Liver (tissue), 9 donors: ENCODE measurements around the gene GNG11. TPM values are rescaled to one million over a fixed set of nuclear protein-coding genes. Genes with fewer than 3 reads are reported as not detected.

ENCODE experiments used
- DNase-seq: peaks from one replicate; pipeline ENCODE4 v3.0.0-alpha.2; 2017; ENCODE audit warnings: low spot score
- H3K27ac ChIP-seq, 2 donors: one replicate each; pipeline ENCODE4 v1.7.0; 2013; ENCODE audit warnings: inconsistent platforms in 2 of 2, low read length in 2 of 2, control low read depth in 1 of 2, low read depth in 1 of 2, mild to moderate bottlenecking in 1 of 2
- H3K27me3 ChIP-seq, 4 donors: one replicate each; pipeline versions ENCODE4 v1.6.1 to v1.7.0; 2013; ENCODE audit warnings: low read length in 3 of 4, inconsistent platforms in 1 of 4, mild to moderate bottlenecking in 1 of 4, moderate library complexity in 1 of 4; ENCODE audit not compliant: control insufficient read depth in 4 of 4, insufficient read depth in 4 of 4
- H3K36me3 ChIP-seq, 4 donors: one replicate each; pipeline versions ENCODE4 v1.6.1 to v1.7.0; 2013; ENCODE audit warnings: low read length in 3 of 4, mild to moderate bottlenecking in 3 of 4, low read depth in 1 of 4, moderate library complexity in 1 of 4; ENCODE audit not compliant: control insufficient read depth in 4 of 4, insufficient read depth in 3 of 4
- H3K4me1 ChIP-seq, 4 donors: one replicate each; pipeline versions ENCODE4 v1.6.1 to v1.7.0; 2013; ENCODE audit warnings: low read length in 3 of 4, mild to moderate bottlenecking in 3 of 4, moderate library complexity in 1 of 4; ENCODE audit not compliant: control insufficient read depth in 4 of 4, insufficient read depth in 4 of 4
- H3K4me3 ChIP-seq, 3 donors: one replicate each; pipeline versions ENCODE4 v1.6.1 to v1.7.0; 2013; ENCODE audit warnings: low read length in 3 of 3, control low read depth in 1 of 3, low read depth in 1 of 3, mild to moderate bottlenecking in 1 of 3
- H3K9ac ChIP-seq, 2 donors: one replicate each; pipeline ENCODE4 v1.7.0; 2013; ENCODE audit warnings: low read length in 2 of 2, mild to moderate bottlenecking in 2 of 2, moderate library complexity in 2 of 2, control low read depth in 1 of 2, low read depth in 1 of 2
- H3K9me3 ChIP-seq, 4 donors: one replicate each; pipeline versions ENCODE4 v1.6.1 to v1.7.0; 2013; ENCODE audit warnings: low read length in 3 of 4; ENCODE audit not compliant: control insufficient read depth in 4 of 4
- ATF3 ChIP-seq: IDR thresholded peaks from 2 replicates; pipeline ENCODE4 v1.6.1; 2016; ENCODE audit warnings: antibody characterized with exemption
- CTCF ChIP-seq: fragments of 150-350 bp; IDR thresholded peaks from 2 replicates; pipeline ENCODE4 v1.5.1; 2017; ENCODE audit warnings: improper control_type of control experiment, low read depth, low read length; ENCODE audit not compliant: missing input control
- EGR1 ChIP-seq, 2 donors: IDR thresholded peaks; 2 replicates each; pipeline ENCODE4 v1.6.1; 2016 to 2018; ENCODE audit warnings: antibody characterized with exemption in 2 of 2, low read depth in 2 of 2
- FOXA2 ChIP-seq: IDR thresholded peaks from 2 replicates; pipeline ENCODE4 v1.6.1; 2016; ENCODE audit warnings: antibody characterized with exemption
- GABPA ChIP-seq, 2 donors: IDR thresholded peaks in 1 of 2; conservative IDR thresholded peaks in 1 of 2; 2 replicates each; pipeline ENCODE4 v1.6.1; 2016; ENCODE audit warnings: antibody characterized with exemption in 2 of 2, mild to moderate bottlenecking in 1 of 2, moderate library complexity in 1 of 2
- HNF4A ChIP-seq, 2 donors: conservative IDR thresholded peaks; 2 replicates each; pipeline ENCODE4 v1.6.1; 2016; ENCODE audit warnings: antibody characterized with exemption in 2 of 2, mild to moderate bottlenecking in 2 of 2
- HNF4G ChIP-seq: IDR thresholded peaks from 2 replicates; pipeline ENCODE4 v1.6.1; 2016; ENCODE audit warnings: antibody characterized with exemption
- JUND ChIP-seq, 2 donors: IDR thresholded peaks; 2 replicates each; pipeline ENCODE4 v1.6.1; 2016; ENCODE audit warnings: antibody characterized with exemption in 2 of 2
- MAX ChIP-seq: IDR thresholded peaks from 2 replicates; pipeline ENCODE4 v1.6.1; 2016; ENCODE audit warnings: antibody characterized with exemption
- NR2F2 ChIP-seq: IDR thresholded peaks from 2 replicates; pipeline ENCODE4 v1.6.1; 2016; ENCODE audit warnings: antibody characterized with exemption
- REST ChIP-seq: IDR thresholded peaks from 2 replicates; pipeline ENCODE4 v1.6.1; 2016; ENCODE audit warnings: antibody characterized with exemption, mild to moderate bottlenecking
- RXRA ChIP-seq, 2 donors: IDR thresholded peaks; 2 replicates each; pipeline ENCODE4 v1.6.1; 2017 to 2018; ENCODE audit warnings: antibody characterized with exemption in 2 of 2, mild to moderate bottlenecking in 1 of 2
- SP1 ChIP-seq: IDR thresholded peaks from 2 replicates; pipeline ENCODE4 v1.6.1; 2018; ENCODE audit warnings: antibody characterized with exemption, mild to moderate bottlenecking
- TAF1 ChIP-seq: conservative IDR thresholded peaks from 2 replicates; pipeline ENCODE4 v1.6.1; 2016; ENCODE audit warnings: antibody characterized with exemption, mild to moderate bottlenecking
- YY1 ChIP-seq: IDR thresholded peaks from 2 replicates; pipeline ENCODE4 v1.6.1; 2016; ENCODE audit warnings: antibody characterized with exemption, mild to moderate bottlenecking
- ZBTB33 ChIP-seq: IDR thresholded peaks from 2 replicates; pipeline ENCODE4 v1.6.1; 2016; ENCODE audit warnings: antibody characterized with exemption
- WGBS: extraction: QIAGEN DNeasy Blood & Tissue Kit; methylation state at CpG from one replicate; pipeline ENCODE4 v1.1.7; 2013; 5-methylcytosine and 5-hydroxymethylcytosine counted together
- polyA plus RNA-seq, 2 donors: library from polyadenylated mRNA; stranded (reverse) in 1 of 2; unstranded in 1 of 2; fragments of 200-250 nt in 1 of 2; fragments of >200 nt in 1 of 2; fragmentation: Nextera tagmentation in 1 of 2; extraction: Ambion mirVana in 1 of 2; gene quantifications; one replicate each; pipeline versions ENCODE4 v1.2.1 to v1.2.3, GENCODE V29; 2013 to 2015
- total RNA-seq, 2 donors: library from RNA; depleted of rRNA; stranded (reverse); fragments of >200 nt; gene quantifications; one replicate each; pipeline ENCODE4 v1.2.3, GENCODE V29; 2014
- donor health status: healthy.
- donor health status: healthy.
- donor health status: healthy.
- donor health status: healthy.
- donor health status: healthy.

GNG11 gene
- total and polyA plus RNA-seq, 4 donors: 4.0 to 11.1 (median 6.1) TPM

- no peak overlapping the region for H3K4me3 ChIP-seq
- H3K27me3 ChIP-seq: peaks cover 0 to 2% (median 0%) of the 10 kb centered on the region in 4 donors
- peaks cover 0 to 7% (median 2%) of the 10 kb centered on the region in 4 donors for H3K9me3 ChIP-seq
- H3K4me1 ChIP-seq: no peaks in the 10 kb centered on the region
- H3K9ac ChIP-seq: no peak overlapping the region
- 77% methylated on average over 3 of the region's 3 CpGs for WGBS
- no peak for DNase-seq
- H3K27ac ChIP-seq: no peak overlapping the region
- H3K36me3 ChIP-seq: no peaks in the 10 kb centered on the region
- no peak for TF ChIP-seq RXRA (IDR thresholded peaks at IDR 0.05)
- no peak for TF ChIP-seq TAF1
- TF ChIP-seq FOXA2: no peak
- no peak for TF ChIP-seq ATF3
- TF ChIP-seq MAX: no peak
- no peak for TF ChIP-seq YY1
- TF ChIP-seq SP1: no peak
- TF ChIP-seq JUND (IDR thresholded peaks at IDR 0.05): no peak
- no peak for TF ChIP-seq ZBTB33
- TF ChIP-seq GABPA (IDR thresholded peaks at IDR 0.05 in 1 of 2, conservative IDR thresholded peaks at IDR 0.05 in 1 of 2): no peak
- TF ChIP-seq EGR1 (IDR thresholded peaks at IDR 0.05; ENCODE audit: low read depth in 2 of 2): no peak
- TF ChIP-seq HNF4G: no peak
- no peak for TF ChIP-seq NR2F2
- no peak for TF ChIP-seq REST
- no peak for TF ChIP-seq CTCF
- no peak for TF ChIP-seq HNF4A (conservative IDR thresholded peaks at IDR 0.05)
These were observed 38.2 kb upstream of the GNG11 start for GRCh38 chr7:93883078-93883916.
